RWPE2 (cell line): Measurements from ENCODE around the gene SLC45A1.

Experiments
- ATAC-seq: fragments of 200-7000 bp; cut with Tn5 transposase; 3 replicates; pipeline ENCODE4 v1.9.1; 2021; ENCODE audit warnings: low read depth
- DNase-seq: peaks from one replicate; pipeline ENCODE4 v3.0.0-alpha.2; 2020; ENCODE audit warnings: low spot score
- H3K27ac ChIP-seq: fragments of 450-650 bp; 2 replicates; pipeline ENCODE4 v1.5.1; 2017; ENCODE audit warnings: mild to moderate bottlenecking; ENCODE audit not compliant: poor library complexity, severe bottlenecking
- H3K27me3 ChIP-seq: fragments of 250-450 bp; sonication (Bioruptor Pico); 2 replicates; pipeline ENCODE4 v1.5.1; 2021; ENCODE audit warnings: mild to moderate bottlenecking, moderate library complexity; ENCODE audit not compliant: insufficient read depth, poor library complexity, severe bottlenecking
- H3K36me3 ChIP-seq: fragments of 250-450 bp; sonication (Bioruptor Pico); 2 replicates; pipeline ENCODE4 v1.5.1; 2020; ENCODE audit warnings: low read depth, mild to moderate bottlenecking, moderate library complexity
- H3K4me1 ChIP-seq: fragments of 250-450 bp; sonication (Bioruptor Pico); 2 replicates; pipeline ENCODE4 v1.5.1; 2021; ENCODE audit warnings: mild to moderate bottlenecking, moderate library complexity; ENCODE audit not compliant: insufficient read depth, poor library complexity, severe bottlenecking
- H3K4me3 ChIP-seq: fragments of 250-450 bp; sonication (Bioruptor Pico); 2 replicates; pipeline ENCODE4 v1.5.1; 2021; ENCODE audit warnings: mild to moderate bottlenecking, moderate library complexity; ENCODE audit not compliant: severe bottlenecking
- H3K9me3 ChIP-seq: fragments of 250-450 bp; sonication (Bioruptor Pico); 2 replicates; pipeline ENCODE4 v1.5.1; 2021; ENCODE audit warnings: mild to moderate bottlenecking, moderate library complexity; ENCODE audit not compliant: severe bottlenecking
- CTCF ChIP-seq: fragments of 450-650 bp; IDR thresholded peaks from one replicate; pipeline ENCODE4 v1.5.1; 2017; ENCODE audit warnings: mild to moderate bottlenecking, moderate library complexity; ENCODE audit not compliant: poor library complexity, severe bottlenecking

The SLC45A1 gene

GRCh38 chr1:8330271-8331125 is 12.6 kb downstream of the SLC45A1 start:
- H3K27ac ChIP-seq = no peak overlapping the region
- no peaks in the 10 kb centered on the region for H3K27me3 ChIP-seq
- H3K36me3 ChIP-seq = no peaks in the 10 kb centered on the region
- H3K4me1 ChIP-seq = no peaks in the 10 kb centered on the region
- DNase-seq (no peak), ATAC-seq (no peak)
- H3K4me3 ChIP-seq = no peak overlapping the region
- no peak for TF ChIP-seq CTCF
- no peaks in the 10 kb centered on the region for H3K9me3 ChIP-seq

GRCh38 chr1:8332806-8333205 is 14.9 kb downstream of the SLC45A1 start:
- no peak overlapping the region for H3K4me3 ChIP-seq
- H3K9me3 ChIP-seq = no peaks in the 10 kb centered on the region
- DNase-seq (no peak), ATAC-seq (no peak)
- no peaks in the 10 kb centered on the region for H3K27me3 ChIP-seq
- no peak for TF ChIP-seq CTCF
- H3K4me1 ChIP-seq = no peaks in the 10 kb centered on the region
- H3K36me3 ChIP-seq = no peaks in the 10 kb centered on the region
- H3K27ac ChIP-seq = no peak overlapping the region

GRCh38 chr1:8333246-8333987 is 15.5 kb downstream of the SLC45A1 start:
- Histone ChIP-seq H3K27ac (no peak overlapping the region), H3K4me3 (no peak overlapping the region), H3K4me1 (no peaks in the 10 kb centered on the region), H3K9me3 (no peaks in the 10 kb centered on the region), H3K36me3 (no peaks in the 10 kb centered on the region), H3K27me3 (no peaks in the 10 kb centered on the region)
- ATAC-seq = no peak
- no peak for DNase-seq
- no peak for TF ChIP-seq CTCF

- TF ChIP-seq CTCF = no peak
- Histone ChIP-seq H3K4me3 (no peak overlapping the region), H3K4me1 (no peaks in the 10 kb centered on the region), H3K27me3 (no peaks in the 10 kb centered on the region), H3K27ac (no peak overlapping the region), H3K36me3 (no peaks in the 10 kb centered on the region), H3K9me3 (no peaks in the 10 kb centered on the region)
- ATAC-seq (no peak), DNase-seq (no peak)
Measured at GRCh38 chr1:8334106-8334851, 16.4 kb downstream of the SLC45A1 start.
